Stimulated activated CD4-positive, alpha-beta T cell treated with anti-CD3 and anti-CD28 coated beads, Interleukin-4, amount 100 ng/mL, for 48 hours (primary cell): ENCODE data around the gene TMEM145.

Experiments used
- DNase-seq, 2 donors: peaks; one replicate each; pipeline ENCODE4 v3.0.0-alpha.2; 2020; ENCODE audit warnings: low read depth in 2 of 2

Gene TMEM145

DNA sequence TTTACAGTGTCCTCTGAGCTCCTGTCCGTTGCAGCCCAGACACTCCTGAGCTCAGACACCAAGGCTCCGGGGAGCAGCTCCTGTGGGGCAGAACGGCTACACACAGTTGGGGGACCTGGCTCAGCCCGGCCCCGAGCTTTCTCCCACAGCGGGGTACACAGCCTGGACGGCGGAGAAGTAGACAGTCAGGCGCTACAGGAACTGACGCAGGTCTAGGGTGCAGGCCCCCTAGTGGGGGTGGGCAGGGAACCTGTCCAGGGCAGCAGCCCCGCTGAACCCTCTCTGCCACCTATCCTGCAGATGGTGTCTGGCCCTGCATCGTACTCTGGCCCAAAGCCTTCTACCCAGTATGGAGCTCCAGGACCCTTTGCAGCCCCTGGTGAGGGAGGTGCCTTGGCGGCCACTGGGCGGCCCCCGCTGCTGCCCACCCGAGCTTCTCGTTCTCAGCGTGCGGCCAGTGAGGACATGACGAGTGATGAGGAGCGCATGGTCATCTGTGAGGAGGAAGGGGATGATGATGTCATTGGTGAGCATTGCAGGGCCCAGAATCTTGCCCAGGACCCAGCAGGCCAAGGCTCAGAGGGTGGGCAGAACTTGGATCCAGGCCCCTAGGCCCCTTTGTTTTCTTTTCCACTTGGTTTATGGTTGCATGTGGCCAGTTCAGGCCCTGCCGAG, 24.1 kb upstream of the TMEM145 start:
- DNase-seq, result no peak

DNA sequence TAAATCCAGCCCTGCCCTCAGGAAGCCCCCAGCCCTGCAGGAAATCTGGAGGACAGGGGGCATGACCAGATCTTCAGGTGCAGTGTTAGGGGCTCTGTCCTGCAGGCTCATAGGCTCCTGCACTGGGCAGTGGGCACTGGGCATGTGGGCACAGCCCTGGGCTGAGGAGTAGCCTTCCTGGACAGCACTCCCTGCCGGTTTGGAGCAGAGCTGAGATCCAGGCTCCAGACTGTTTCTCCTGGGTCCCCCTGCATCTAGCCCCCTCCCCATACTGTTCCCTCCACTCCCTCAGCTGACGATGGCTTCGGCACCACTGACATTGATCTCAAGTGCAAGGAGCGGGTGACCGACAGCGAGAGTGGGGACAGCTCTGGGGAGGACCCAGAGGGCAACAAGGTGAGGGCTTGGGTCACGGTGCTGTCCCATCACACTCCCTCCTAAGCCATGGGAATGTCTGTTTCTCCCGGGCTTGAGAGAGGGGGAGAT, 23.5 kb upstream of the TMEM145 start:
- DNase-seq, result no peak

DNA sequence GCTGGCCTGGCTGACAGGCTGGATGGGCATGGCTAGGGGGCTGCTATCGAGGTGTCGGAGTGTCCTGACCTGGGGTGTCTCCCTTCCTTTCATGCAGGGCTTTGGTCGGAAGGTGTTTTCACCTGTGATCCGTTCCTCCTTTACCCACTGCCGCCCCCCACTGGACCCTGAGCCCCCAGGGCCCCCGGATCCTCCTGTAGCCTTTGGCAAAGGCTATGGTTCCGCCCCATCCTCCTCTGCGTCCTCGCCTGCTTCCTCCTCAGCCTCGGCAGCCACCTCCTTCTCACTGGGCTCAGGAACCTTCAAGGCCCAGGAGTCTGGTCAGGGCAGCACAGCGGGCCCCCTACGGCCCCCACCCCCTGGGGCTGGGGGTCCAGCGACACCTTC, 23.0 kb upstream of the TMEM145 start:
- no peak for DNase-seq

DNA sequence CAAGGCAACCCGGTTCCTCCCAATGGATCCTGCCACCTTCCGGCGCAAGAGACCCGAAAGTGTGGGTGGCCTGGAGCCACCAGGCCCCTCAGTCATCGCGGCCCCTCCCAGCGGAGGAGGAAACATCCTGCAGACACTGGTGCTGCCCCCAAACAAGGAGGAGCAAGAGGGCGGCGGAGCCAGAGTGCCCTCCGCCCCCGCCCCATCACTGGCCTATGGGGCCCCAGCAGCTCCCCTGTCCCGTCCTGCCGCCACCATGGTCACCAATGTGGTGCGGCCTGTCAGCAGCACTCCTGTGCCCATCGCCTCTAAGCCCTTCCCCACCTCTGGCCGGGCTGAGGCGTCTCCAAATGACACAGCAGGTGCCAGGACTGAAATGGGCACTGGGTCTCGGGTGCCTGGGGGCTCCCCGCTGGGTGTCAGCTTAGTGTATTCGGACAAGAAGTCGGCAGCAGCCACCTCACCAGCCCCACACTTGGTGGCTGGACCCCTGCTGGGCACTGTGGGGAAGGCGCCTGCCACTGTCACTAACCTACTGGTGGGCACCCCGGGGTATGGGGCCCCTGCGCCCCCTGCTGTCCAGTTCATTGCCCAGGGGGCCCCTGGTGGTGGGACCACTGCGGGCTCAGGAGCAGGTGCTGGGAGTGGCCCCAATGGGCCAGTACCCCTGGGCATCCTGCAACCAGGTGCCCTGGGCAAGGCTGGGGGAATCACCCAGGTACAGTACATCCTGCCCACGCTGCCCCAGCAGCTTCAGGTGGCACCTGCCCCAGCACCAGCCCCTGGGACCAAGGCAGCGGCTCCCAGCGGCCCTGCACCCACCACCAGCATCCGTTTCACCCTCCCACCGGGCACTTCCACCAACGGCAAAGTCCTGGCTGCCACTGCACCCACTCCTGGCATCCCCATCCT, 22.3 kb upstream of the TMEM145 start:
- no peak for DNase-seq

DNA sequence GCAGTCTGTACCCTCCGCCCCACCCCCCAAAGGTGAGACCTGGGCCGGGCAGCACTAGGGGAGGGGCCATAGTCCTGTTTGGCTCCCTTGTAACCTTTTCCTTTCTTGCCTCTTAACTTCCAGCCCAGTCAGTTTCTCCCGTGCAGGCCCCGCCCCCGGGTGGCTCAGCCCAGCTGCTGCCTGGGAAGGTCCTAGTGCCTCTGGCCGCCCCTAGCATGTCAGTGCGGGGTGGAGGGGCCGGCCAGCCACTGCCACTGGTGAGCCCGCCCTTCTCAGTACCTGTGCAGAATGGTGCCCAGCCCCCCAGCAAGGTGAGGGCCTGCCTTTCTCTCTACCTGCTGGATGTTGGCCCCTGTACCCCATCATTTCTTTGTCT, 21.7 kb upstream of the TMEM145 start:
- DNase-seq, result no peak

DNA sequence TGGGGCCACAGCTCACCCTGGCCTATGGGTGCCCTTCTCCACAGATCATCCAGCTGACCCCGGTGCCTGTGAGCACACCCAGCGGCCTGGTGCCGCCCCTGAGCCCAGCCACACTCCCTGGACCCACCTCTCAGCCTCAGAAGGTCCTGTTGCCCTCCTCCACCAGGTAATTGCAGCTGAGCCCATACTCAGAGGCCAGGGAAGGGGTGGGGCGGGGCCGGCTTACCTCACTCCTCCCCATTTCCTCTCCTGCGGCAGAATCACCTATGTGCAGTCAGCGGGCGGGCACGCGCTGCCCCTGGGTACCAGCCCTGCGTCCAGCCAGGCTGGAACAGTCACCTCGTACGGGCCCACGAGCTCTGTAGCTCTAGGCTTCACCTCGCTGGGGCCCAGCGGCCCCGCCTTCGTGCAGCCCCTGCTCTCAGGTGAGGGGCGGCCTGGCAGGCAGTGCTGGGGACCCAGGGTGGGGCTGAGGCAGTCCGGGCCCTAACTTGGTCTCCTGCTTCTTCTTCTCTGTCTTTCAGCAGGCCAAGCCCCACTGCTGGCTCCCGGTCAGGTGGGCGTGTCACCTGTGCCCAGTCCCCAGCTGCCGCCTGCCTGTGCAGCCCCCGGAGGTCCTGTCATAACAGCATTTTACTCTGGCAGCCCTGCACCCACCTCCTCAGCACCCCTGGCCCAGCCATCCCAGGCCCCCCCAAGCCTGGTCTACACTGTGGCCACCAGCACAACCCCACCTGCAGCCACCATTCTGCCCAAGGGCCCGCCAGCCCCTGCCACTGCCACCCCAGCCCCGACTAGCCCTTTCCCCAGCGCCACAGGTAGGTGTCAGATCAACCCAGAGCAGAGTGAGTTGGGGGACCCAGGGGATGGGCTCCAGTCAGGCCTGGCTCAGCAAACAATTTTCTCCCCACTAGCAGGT, 20.8 kb upstream of the TMEM145 start:
- no peak for DNase-seq

DNA sequence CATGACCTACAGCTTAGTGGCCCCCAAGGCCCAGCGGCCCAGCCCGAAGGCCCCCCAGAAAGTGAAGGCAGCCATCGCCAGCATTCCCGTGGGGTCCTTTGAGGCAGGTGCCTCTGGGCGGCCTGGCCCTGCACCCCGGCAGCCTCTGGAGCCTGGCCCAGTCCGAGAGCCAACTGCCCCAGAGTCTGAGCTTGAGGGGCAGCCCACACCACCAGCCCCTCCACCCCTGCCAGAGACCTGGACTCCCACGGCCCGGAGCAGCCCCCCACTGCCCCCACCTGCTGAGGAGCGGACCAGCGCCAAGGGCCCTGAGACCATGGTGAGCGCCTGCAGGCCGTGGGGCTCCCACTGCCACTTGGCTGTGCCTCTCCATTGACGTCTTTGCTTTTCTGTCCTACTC, 20.1 kb upstream of the TMEM145 start:
- no peak for DNase-seq

DNA sequence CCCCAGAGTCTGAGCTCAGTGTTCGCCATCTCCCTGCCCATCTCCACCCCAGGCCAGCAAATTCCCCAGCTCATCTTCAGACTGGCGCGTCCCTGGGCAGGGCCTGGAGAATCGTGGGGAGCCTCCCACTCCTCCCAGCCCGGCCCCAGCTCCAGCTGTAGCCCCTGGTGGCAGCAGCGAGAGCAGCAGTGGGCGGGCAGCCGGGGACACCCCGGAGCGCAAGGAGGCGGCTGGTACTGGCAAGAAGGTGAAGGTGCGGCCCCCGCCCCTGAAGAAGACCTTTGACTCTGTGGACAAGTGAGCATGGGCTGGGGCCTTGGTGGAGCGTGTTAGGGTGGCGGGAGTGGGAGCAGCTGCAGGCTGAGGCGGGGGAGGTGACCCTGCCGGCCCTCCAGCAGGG, 19.6 kb upstream of the TMEM145 start:
- no peak for DNase-seq

DNA sequence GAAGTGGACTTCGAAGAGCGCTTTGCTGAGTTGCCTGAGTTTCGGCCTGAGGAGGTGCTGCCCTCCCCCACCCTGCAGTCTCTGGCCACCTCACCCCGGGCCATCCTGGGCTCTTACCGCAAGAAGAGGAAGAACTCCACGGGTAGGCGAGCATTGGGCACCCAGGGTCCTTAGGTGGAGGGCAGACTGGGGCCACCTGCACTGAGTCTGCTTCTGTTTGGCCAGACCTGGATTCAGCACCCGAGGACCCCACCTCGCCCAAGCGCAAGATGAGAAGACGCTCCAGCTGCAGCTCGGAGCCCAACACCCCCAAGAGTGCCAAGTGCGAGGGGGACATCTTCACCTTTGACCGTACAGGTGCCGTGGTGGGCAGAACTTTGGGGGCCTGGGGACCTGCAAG, 19.2 kb upstream of the TMEM145 start:
- no peak for DNase-seq

DNA sequence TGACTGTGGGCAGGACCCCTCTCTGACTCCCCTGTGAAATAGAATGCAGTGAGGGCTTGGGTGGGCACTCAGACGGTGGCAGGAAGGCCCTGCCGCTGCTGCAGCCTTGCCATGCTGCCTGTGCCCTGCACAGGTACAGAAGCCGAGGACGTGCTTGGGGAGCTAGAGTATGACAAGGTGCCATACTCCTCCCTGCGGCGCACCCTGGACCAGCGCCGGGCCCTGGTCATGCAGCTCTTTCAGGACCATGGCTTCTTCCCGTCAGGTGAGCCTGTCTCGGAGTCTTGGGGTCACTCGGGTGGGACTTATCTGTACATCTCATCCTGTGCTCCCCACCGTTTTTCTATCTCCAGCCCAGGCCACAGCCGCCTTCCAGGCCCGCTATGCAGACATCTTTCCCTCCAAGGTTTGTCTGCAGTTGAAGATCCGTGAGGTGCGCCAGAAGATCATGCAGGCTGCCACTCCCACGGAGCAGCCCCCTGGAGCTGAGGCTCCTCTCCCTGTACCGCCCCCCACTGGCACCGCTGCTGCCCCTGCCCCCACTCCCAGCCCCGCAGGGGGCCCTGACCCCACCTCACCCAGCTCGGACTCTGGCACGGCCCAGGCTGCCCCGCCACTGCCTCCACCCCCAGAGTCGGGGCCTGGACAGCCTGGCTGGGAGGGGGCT, 18.5 kb upstream of the TMEM145 start:
- DNase-seq, result no peak

DNA sequence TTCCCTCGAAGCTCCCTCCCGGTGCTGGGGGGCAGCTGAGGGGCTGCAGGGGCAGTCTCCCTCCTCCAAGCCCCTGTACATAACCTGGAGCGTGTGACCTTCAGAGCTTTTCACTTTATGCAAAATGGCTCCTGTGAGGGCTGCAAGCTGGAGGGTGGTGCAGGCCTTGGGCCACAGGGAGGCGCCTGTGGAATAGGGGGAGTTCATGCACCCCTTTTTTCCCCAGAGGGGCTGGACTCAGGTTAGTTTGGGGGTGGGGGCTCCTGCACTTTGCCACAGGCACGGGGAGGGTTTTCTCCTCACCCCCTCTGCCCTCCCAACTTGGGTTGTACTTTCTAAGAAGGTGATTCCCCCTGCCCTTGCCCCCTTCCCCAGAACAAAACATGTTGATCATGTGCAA, 17.8 kb upstream of the TMEM145 start:
- no peak for DNase-seq

DNA sequence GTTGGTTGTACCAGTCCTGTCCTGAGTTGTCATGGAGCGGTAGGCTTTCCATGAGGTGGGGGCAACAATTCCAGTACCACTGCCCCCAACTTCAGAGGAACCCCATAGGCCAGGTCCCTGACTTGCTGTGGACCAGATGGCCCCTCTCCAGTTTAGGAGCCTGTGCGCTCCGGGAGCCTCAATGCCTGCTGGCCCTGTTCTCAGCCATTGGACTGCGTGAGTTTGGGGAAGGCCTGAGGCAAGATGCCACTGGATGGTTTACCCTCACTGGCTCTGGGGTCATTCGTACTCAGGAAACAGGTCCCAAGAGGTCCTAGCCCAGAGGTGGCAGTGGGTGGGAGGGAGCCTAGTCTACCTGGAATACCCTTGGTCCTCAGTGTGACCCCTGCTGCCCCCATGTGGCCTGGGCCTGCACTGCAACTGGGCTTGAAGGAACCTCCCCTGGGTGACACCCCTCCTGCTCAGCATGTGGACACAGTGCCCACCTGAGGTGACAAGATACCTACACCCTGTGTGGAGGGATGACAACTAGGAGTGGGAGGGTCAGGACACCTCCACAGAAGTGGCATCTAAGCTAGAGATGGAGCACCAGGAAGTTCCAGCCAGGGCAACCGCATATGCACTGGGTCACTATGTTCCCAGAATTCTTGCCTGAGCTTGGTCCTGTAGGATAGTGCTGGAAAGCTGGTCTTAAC, 17.1 kb upstream of the TMEM145 start:
- DNase-seq, result peak; percentile 83 to 92

DNA sequence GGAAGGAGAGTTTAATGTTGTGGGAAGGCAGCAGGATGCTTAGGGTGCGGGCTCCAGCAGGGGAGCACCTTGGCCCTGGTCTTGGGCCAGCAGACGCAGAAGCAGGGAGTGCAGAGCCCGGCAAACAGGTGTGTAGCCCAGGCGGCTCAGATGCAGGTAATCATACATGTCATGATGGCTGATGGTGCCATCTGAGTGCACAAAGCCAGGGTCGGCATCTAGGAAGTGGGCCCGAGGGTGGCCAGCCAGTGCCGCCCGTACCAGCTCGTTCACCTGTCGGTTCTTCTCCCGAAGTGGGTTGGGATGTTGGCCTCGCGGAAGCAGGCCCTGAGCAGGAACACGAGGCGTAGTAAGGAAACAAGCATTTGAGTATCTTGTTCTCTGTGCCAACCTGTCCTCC, 16.1 kb upstream of the TMEM145 start:
- no peak for DNase-seq

DNA sequence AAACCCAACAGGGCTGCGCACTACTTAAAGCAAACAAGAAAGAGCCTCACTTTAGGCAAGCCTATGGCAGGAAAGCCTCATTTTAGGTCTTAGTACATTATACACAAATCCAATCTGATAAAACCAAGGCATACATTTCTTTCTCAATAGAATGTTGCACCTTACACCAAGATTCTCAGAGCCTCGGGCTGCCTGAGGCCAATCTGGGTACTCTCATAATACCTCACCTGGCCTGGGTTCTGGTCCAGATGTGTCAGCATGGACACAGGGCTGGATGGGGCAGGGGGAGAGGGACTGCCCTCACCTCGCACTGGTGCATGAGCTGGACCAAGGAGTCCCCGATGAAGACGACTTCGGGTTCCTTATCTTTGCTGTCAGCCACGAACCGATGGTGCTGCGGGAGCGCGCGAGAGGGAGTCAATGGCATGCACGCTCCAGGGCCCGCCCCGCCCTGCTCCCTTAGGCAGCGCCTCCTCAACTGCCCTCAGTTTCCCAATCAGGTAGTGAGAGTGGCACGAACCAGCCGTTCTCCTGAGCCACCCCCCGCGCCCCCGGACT, 11.4 kb upstream of the TMEM145 start, which contains the start of gene PRR19:
Gene PRR19, plus strand, starts transcription at position 487 of the 558 bp plus-strand sequence. CDS start 7,453 bp downstream, outside the sequence.
- no peak for DNase-seq

DNA sequence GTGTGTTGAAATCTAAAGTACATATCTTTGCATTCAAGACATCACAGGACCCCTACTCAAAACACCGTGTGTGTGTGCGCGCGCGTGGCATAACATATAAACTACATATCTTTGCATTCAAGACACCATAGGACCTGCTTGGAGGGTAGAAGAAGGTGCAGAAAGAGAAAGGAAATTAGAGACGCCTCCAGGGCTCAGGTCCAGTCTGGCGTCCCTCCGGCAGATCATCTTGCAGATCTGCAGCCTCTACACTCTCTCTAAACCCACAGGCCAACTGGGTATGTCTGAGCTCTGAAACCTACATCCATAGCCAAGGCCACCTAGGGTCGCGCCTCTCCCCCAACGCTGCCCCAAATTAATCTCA, 10.0 kb upstream of the TMEM145 start:
- DNase-seq, result no peak

DNA sequence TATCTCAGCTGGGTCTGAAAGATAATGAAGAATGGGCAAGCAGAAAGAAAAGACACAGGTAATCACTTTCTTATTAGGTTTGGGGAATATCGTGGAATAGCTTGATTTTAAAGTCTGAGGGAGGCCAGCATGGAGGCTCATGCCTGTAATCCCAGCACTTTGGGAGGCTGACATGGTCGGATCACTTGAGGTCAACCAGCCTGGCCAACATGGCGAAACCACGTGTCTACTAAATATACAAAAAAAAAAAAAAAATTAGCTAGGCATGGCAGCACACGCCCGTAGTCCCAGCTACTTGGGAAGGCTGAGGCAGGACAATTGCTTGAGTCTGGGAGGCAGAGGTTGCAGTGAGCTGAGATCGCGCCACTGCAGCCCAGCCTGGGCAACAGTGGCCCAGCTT, 9.2 kb upstream of the TMEM145 start:
- no peak for DNase-seq

DNA sequence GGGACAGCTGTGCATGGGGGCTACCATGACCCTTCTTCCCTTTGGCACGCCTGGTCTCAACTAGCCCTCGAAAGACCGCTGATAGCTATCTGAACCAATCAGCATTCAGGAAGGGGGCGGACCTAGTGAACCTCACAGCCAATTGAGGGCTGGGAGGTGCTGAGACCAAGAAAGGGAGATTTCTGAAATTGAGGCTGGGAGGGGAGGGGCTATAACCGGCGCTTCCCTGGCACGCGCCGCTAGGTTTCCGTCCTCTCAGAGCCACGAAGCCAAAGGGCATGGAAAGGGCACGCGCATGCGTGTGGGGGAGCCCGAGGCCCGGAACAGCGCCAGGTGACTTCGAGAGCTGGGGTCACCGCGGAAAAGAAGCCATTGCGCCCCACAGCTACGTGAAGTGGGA, 6.5 kb upstream of the TMEM145 start:
- no peak for DNase-seq

DNA sequence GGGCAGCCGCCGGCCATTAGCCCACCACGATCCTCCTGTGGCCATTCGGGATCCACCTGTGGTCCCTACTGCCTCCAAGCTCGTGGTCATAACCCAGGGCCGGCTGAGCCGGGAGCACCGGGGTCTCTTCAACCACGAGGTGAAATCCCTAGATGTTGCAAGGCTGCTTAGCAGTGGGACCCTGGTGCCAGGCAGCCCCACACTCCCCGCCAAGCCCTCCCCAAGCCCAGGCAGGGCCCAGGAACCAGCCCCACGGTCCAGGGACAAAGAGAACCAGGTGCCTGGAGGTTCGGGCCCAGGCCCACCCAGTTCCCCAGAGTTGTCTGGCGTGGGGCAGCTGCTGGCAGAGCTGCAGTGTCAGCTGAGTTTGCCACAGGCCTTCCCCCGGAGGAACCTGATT, 3.4 kb upstream of the TMEM145 start:
- no peak for DNase-seq

DNA sequence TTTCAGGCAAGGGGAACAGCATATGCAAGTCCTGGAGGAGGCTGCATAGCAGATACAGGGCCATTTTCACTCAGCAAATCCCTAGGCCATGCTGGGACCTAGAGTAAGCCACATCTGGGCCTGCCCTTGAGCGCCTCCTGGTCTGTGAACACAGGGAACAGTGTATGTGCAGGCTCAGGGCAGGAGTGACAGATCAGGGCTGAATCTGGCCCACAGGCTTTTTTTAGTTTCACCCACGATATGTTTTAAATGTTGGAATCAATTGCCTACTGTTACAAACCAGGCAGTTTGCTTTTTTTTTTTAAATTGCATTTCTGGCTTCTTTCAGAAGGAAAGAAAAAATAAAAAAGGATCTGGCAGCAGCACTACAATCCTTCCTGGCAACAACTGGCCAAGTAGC, 1.5 kb upstream of the TMEM145 start:
- no peak for DNase-seq

DNA sequence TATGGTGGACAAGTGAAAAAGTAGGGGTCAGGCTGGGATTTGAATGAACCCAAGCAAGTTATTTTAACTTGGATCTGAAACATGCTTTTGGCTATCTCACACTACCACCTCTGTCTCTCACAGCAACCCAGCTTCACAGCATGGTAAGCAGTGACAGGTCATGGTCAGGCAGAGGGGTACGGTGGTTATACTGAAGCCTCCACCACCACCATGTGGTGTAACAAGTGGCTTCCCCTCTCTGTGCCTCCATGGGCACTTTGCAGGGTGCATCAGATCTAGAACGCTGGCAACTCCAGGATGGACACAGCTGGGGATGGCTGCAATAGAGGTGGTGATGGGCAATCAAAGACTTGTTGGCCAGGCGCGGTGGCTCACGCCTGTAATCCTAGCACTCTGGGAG, 739 bp upstream of the TMEM145 start:
- no peak for DNase-seq
